HCT116 (cell line): ENCODE data around the gene BCO2. TPM values are rescaled to one million over a fixed set of nuclear protein-coding genes. Genes with fewer than 3 reads are reported as not detected.
"Not testable (repeated sequence)": the region's sequence is repeated elsewhere in the genome, so short reads cannot be mapped to it uniquely, and the experiment has no call there.

ENCODE experiments used
- ATAC-seq: fragments of 200-7000 bp; cut with Tn5 transposase; 2 replicates; pipeline ENCODE4 v1.9.1; 2020; ENCODE audit warnings: mild to moderate bottlenecking, moderate library complexity
- BruUV-seq: library from RNA; stranded (reverse); fragments of 400-500 nt; replicated peaks from 2 replicates; lab custom pipeline; 2021; lab: Mats Ljungman, UMichigan
- CTCF ChIA-PET: fragments of 300-600 bp; sonication (Branson Sonifier 250); formaldehyde crosslinking; loops from one replicate; lab custom pipeline; 2021; ENCODE audit warnings: antibody characterized with exemption; lab: Charles Lee
- POLR2A ChIA-PET: fragments of 300-600, 350-600 bp; sonication (Branson Sonifier 250); formaldehyde crosslinking; loops from one replicate; lab custom pipeline; 2021; ENCODE audit warnings: antibody characterized with exemption; lab: Charles Lee
- RAD21 ChIA-PET, 2 experiments: fragments of 300-600 bp; sonication (Branson Sonifier 250); formaldehyde crosslinking; loops; one replicate each; lab custom pipeline; 2023; ENCODE audit warnings: low total read pairs in 2 of 2; ENCODE audit not compliant: uncharacterized antibody in 2 of 2, unreplicated experiment in 2 of 2, low non-redundant PET in 1 of 2; lab: Charles Lee
- DNase-seq: peaks from one replicate; pipeline ENCODE4 v3.0.0-alpha.2; 2010; ENCODE audit warnings: low read depth, low spot score
- H2AFZ ChIP-seq: fragments of 200-600 bp; shearing (Covaris generic), sonication (generic); 2 replicates; pipeline ENCODE4 v1.6.1; 2017; ENCODE audit warnings: low read depth, mixed run types, mixed read lengths, antibody characterized with exemption, low read length; ENCODE audit not compliant: poor library complexity, severe bottlenecking
- H3K27ac ChIP-seq: 2 replicates; pipeline ENCODE4 v1.5.1; 2012; ENCODE audit warnings: low read depth, low read length
- H3K27me3 ChIP-seq: fragments of 200-600 bp; sonication (generic); 2 replicates; pipeline ENCODE4 v1.6.1; 2016; ENCODE audit warnings: mixed run types, low read length, mixed read lengths; ENCODE audit not compliant: insufficient read depth
- H3K36me3 ChIP-seq, 2 experiments: fragments of 200-500 bp in 1 of 2; fragments of 200-600 bp in 1 of 2; sonication (Bioruptor generic) in 1 of 2; sonication (generic) in 1 of 2; 2 replicates each; pipeline versions ENCODE4 v1.5.1 to v1.6.1; 2014 to 2016; ENCODE audit warnings: low read length in 2 of 2, inconsistent platforms in 1 of 2, mixed read lengths in 1 of 2, mixed run types in 1 of 2; ENCODE audit not compliant: insufficient read depth in 2 of 2, control insufficient read depth in 1 of 2
- H3K4me1 ChIP-seq, 2 experiments: fragments of 200-600 bp in 1 of 2; sonication (generic) in 1 of 2; 2 replicates each; pipeline versions ENCODE4 v1.5.1 to v1.6.1; 2012 to 2017; ENCODE audit warnings: low read length in 2 of 2, inconsistent platforms in 1 of 2, mild to moderate bottlenecking in 1 of 2, mixed read lengths in 1 of 2, mixed run types in 1 of 2, moderate library complexity in 1 of 2; ENCODE audit not compliant: insufficient read depth in 2 of 2, control insufficient read depth in 1 of 2
- H3K4me2 ChIP-seq: fragments of 200-600 bp; sonication (generic); 2 replicates; pipeline ENCODE4 v1.6.1; 2017; ENCODE audit warnings: mixed run types, low read length, mixed read lengths
- H3K4me3 ChIP-seq, 2 experiments: fragments of 200-600 bp in 1 of 2; sonication (generic) in 1 of 2; replicated peaks in 1 of 2; 2 replicates each; pipeline ENCODE4 v1.5.1; 2011 to 2016; ENCODE audit warnings: low read length in 2 of 2, control low read depth in 1 of 2, low read depth in 1 of 2, mild to moderate bottlenecking in 1 of 2, mixed read lengths in 1 of 2, mixed run types in 1 of 2
- H3K79me2 ChIP-seq: fragments of 200-600 bp; sonication (generic); 2 replicates; pipeline ENCODE4 v1.6.1; 2017; ENCODE audit warnings: mild to moderate bottlenecking, mixed run types, low read length, moderate library complexity, mixed read lengths; ENCODE audit not compliant: insufficient read depth
- H3K9ac ChIP-seq: fragments of 200-600 bp; sonication (generic); 2 replicates; pipeline ENCODE4 v1.6.1; 2016; ENCODE audit warnings: low read length, mixed read lengths
- H3K9me2 ChIP-seq: fragments of 200-600 bp; sonication (generic), shearing (Covaris generic); 2 replicates; pipeline ENCODE4 v1.6.1; 2017; ENCODE audit warnings: mixed run types, mild to moderate bottlenecking, moderate library complexity; ENCODE audit not compliant: insufficient read depth
- H3K9me3 ChIP-seq, 2 experiments: fragments of 200-500 bp in 1 of 2; fragments of 200-600 bp in 1 of 2; sonication (Bioruptor generic) in 1 of 2; sonication (generic) in 1 of 2; 2 replicates each; pipeline ENCODE4 v1.6.1; 2014 to 2017; ENCODE audit warnings: low read length in 2 of 2, mixed read lengths in 2 of 2, inconsistent platforms in 1 of 2, low read depth in 1 of 2, mild to moderate bottlenecking in 1 of 2, mixed run types in 1 of 2, moderate library complexity in 1 of 2; ENCODE audit not compliant: control insufficient read depth in 1 of 2, insufficient read depth in 1 of 2
- H4K20me1 ChIP-seq: fragments of 200-600 bp; sonication (generic), shearing (Covaris generic); 2 replicates; pipeline ENCODE4 v1.6.1; 2017; ENCODE audit warnings: mixed run types, mild to moderate bottlenecking, moderate library complexity; ENCODE audit not compliant: insufficient read depth
- EZH2 ChIP-seq: fragments of 200-600 bp; sonication (generic); IDR thresholded peaks from 2 replicates; pipeline ENCODE4 v1.6.1; 2017; ENCODE audit warnings: antibody characterized with exemption, mixed run types
- EZH2phosphoT487 ChIP-seq: fragments of 200-600 bp; IDR thresholded peaks from 2 replicates; pipeline ENCODE4 v1.6.1; 2018; ENCODE audit warnings: antibody characterized with exemption, borderline replicate concordance
- POLR2AphosphoS5 ChIP-seq: IDR thresholded peaks from 2 replicates; pipeline ENCODE4 v1.6.1; 2011; ENCODE audit warnings: mild to moderate bottlenecking, low read depth, low read length, moderate library complexity
- TCF7L2 ChIP-seq: IDR thresholded peaks from 2 replicates; pipeline ENCODE4 v1.7.0; 2011; ENCODE audit warnings: borderline replicate concordance, inconsistent platforms; ENCODE audit not compliant: insufficient read depth, insufficient read length; ENCODE audit errors: extremely low read depth
- ZBTB33 ChIP-seq: IDR thresholded peaks from 2 replicates; pipeline ENCODE4 v1.6.1; 2011; ENCODE audit warnings: mild to moderate bottlenecking, low read length, moderate library complexity; ENCODE audit not compliant: insufficient replicate concordance; ENCODE audit errors: extremely low read depth
- ZFX ChIP-seq: fragments of 450-650 bp; IDR thresholded peaks from 2 replicates; pipeline ENCODE4 v1.6.1; 2017
- intact Hi-C: fragments of 100-400 bp; cut with micrococcal nuclease; formaldehyde crosslinking; loops from 2 replicates; pipeline ENCODE4 v1.10.0; 2022
- total RNA-seq: library from RNA; stranded (reverse); gene quantifications from one replicate; pipeline ENCODE4 v1.2.1, GENCODE V29; 2021; ENCODE audit not compliant: unreplicated experiment

BCO2 gene
- total RNA-seq, 1 experiment from 2014 or later: 4.0 TPM

- TF ChIP-seq ZBTB33 (no peak), EZH2phosphoT487 (no peak), POLR2AphosphoS5 (no peak), ZFX (no peak), TCF7L2 (no peak), EZH2 (no peak)
Measured at GRCh38 chr11:112196519-112197087, 21.3 kb downstream of the BCO2 start (continued).

GRCh38 chr11:112199101-112199500 is 23.8 kb downstream of the BCO2 start:
- BruUV-seq, H3K79me2 ChIP-seq, H3K4me2 ChIP-seq, H3K27ac ChIP-seq, H3K9me3 ChIP-seq, H3K4me1 ChIP-seq, RAD21 ChIA-PET, H2AFZ ChIP-seq, H3K27me3 ChIP-seq, H3K4me3 ChIP-seq, H3K9me2 ChIP-seq, H3K36me3 ChIP-seq, POLR2A ChIA-PET, H3K9ac ChIP-seq, ATAC-seq, DNase-seq, CTCF ChIA-PET, H4K20me1 ChIP-seq, intact Hi-C loops: not testable (repeated sequence)
